PFSK-1 (cell line): ENCODE measurements around the gene RBBP6.

ENCODE experiments used
- FOXP2 ChIP-seq: optimal IDR thresholded peaks from 2 replicates; pipeline ENCODE3; 2011; ENCODE audit warnings: borderline replicate concordance, control low read depth, inconsistent platforms; ENCODE audit not compliant: insufficient read depth; ENCODE audit errors: extremely low read length, extremely low read depth
- POLR2AphosphoS5 ChIP-seq: IDR thresholded peaks from 2 replicates; pipeline ENCODE4 v1.6.1; 2012; ENCODE audit warnings: low read depth, mild to moderate bottlenecking, control low read depth, low read length, moderate library complexity
- REST ChIP-seq, 2 experiments: IDR thresholded peaks; 2 replicates each; pipeline versions ENCODE4 v1.6.1 to v1.8.0; 2011 to 2012; ENCODE audit warnings: low read depth in 2 of 2, low read length in 2 of 2, control low read depth in 1 of 2, inconsistent platforms in 1 of 2, mild to moderate bottlenecking in 1 of 2, moderate library complexity in 1 of 2; ENCODE audit not compliant: insufficient read depth in 1 of 2
- SIN3A ChIP-seq: IDR thresholded peaks from 2 replicates; pipeline ENCODE4 v1.6.1; 2012; ENCODE audit warnings: mild to moderate bottlenecking, low read length, moderate library complexity, borderline replicate concordance; ENCODE audit not compliant: insufficient read depth
- TAF1 ChIP-seq: IDR thresholded peaks from 2 replicates; pipeline ENCODE4 v1.6.1; 2012; ENCODE audit warnings: low read length, control low read depth, borderline replicate concordance; ENCODE audit not compliant: insufficient read depth

Gene RBBP6

GRCh38 chr16:24524855-24525677 lies 14.3 kb upstream of the RBBP6 start:
- TF ChIP-seq REST (IDR thresholded peaks at IDR 0.05; ENCODE audit: insufficient read depth in 1 of 2, low read depth in 2 of 2, low read length in 2 of 2), result no peak
- no peak for TF ChIP-seq SIN3A
- TF ChIP-seq POLR2AphosphoS5, result no peak
- no peak for TF ChIP-seq FOXP2
- TF ChIP-seq TAF1, result no peak

- TF ChIP-seq TAF1, result no peak
Observed at GRCh38 chr16:24525970-24526559, 13.3 kb upstream of the RBBP6 start.

- no peak for TF ChIP-seq SIN3A
- no peak for TF ChIP-seq REST (IDR thresholded peaks at IDR 0.05; ENCODE audit: insufficient read depth in 1 of 2, low read depth in 2 of 2, low read length in 2 of 2)
- no peak for TF ChIP-seq POLR2AphosphoS5
Observed at GRCh38 chr16:24526701-24527495, 12.5 kb upstream of the RBBP6 start.

- TF ChIP-seq TAF1 (no peak), REST (IDR thresholded peaks at IDR 0.05; ENCODE audit: insufficient read depth in 1 of 2, low read depth in 2 of 2, low read length in 2 of 2) (no peak), FOXP2 (no peak), SIN3A (no peak), POLR2AphosphoS5 (no peak)
Observed at GRCh38 chr16:24531166-24531565, 8.2 kb upstream of the RBBP6 start.

GRCh38 chr16:24534620-24535019 lies 4.7 kb upstream of the RBBP6 start:
- no peak for TF ChIP-seq TAF1
- no peak for TF ChIP-seq POLR2AphosphoS5
- TF ChIP-seq SIN3A, result no peak
- no peak for TF ChIP-seq REST (IDR thresholded peaks at IDR 0.05; ENCODE audit: insufficient read depth in 1 of 2, low read depth in 2 of 2, low read length in 2 of 2)
- TF ChIP-seq FOXP2, result no peak
